ENCODE measurements around the gene TTC21B. TPM values are rescaled to one million over a fixed set of nuclear protein-coding genes. Genes with fewer than 3 reads are reported as not detected.

The TTC21B gene
- polyA plus RNA-seq, 3 donors from 2014 or later: 4.3 to 8.8 (median 7.8) TPM

GRCh38 chr2:165953306-165953654, 296 bp downstream of the TTC21B start:
- DNase-seq: no peak
- H3K4me3 Mint-ChIP-seq: no peak overlapping the region
- peaks cover 0 to 6% of the 10 kb centered on the region in 2 donors for H3K4me1 Mint-ChIP-seq
- no peaks in the 10 kb centered on the region for H3K36me3 Mint-ChIP-seq
- H3K27ac Mint-ChIP-seq: no peak overlapping the region
- peaks cover 0 to 2% (median 0%) of the 10 kb centered on the region in 3 donors for H3K27me3 Mint-ChIP-seq (ENCODE audit: low read depth in 3 of 3)
- no peaks in the 10 kb centered on the region for H3K9me3 Mint-ChIP-seq

- H3K4me3 Mint-ChIP-seq: no peak overlapping the region
- peaks cover 0 to 3% (median 0%) of the 10 kb centered on the region in 3 donors for H3K36me3 Mint-ChIP-seq
- DNase-seq: peak in 1 of 3 donors; percentile 3
- peaks cover 0 to 6% of the 10 kb centered on the region in 2 donors for H3K4me1 Mint-ChIP-seq
- peaks cover 0 to 2% (median 0%) of the 10 kb centered on the region in 3 donors for H3K27me3 Mint-ChIP-seq (ENCODE audit: low read depth in 3 of 3)
- H3K27ac Mint-ChIP-seq: no peak overlapping the region
- no peaks in the 10 kb centered on the region for H3K9me3 Mint-ChIP-seq
These were observed 800 bp downstream of the TTC21B start for GRCh38 chr2:165952741-165953211.

- no peak overlapping the region for H3K27ac Mint-ChIP-seq
- H3K27me3 Mint-ChIP-seq (ENCODE audit: low read depth in 3 of 3): peaks cover 0 to 2% (median 0%) of the 10 kb centered on the region in 3 donors
- no peak overlapping the region for H3K4me3 Mint-ChIP-seq
- H3K36me3 Mint-ChIP-seq: peaks cover 0 to 3% (median 0%) of the 10 kb centered on the region in 3 donors
- DNase-seq: no peak
- H3K9me3 Mint-ChIP-seq: no peaks in the 10 kb centered on the region
- peaks cover 0 to 6% of the 10 kb centered on the region in 2 donors for H3K4me1 Mint-ChIP-seq
These were observed 1.5 kb downstream of the TTC21B start for GRCh38 chr2:165952085-165952484.

GRCh38 chr2:165950438-165950837, 3.1 kb downstream of the TTC21B start:
- H3K4me1 Mint-ChIP-seq: peaks cover 0 to 6% of the 10 kb centered on the region in 2 donors
- H3K36me3 Mint-ChIP-seq: peaks cover 0 to 3% (median 0%) of the 10 kb centered on the region in 3 donors
- no peak overlapping the region for H3K4me3 Mint-ChIP-seq
- no peak for DNase-seq
- no peak overlapping the region for H3K27ac Mint-ChIP-seq
- no peaks in the 10 kb centered on the region for H3K9me3 Mint-ChIP-seq
- H3K27me3 Mint-ChIP-seq (ENCODE audit: low read depth in 3 of 3): peaks cover 0 to 2% (median 0%) of the 10 kb centered on the region in 3 donors

- H3K4me1 Mint-ChIP-seq: peaks cover 6 to 11% of the 10 kb centered on the region in 2 donors
- H3K36me3 Mint-ChIP-seq: peaks cover 24 to 55% (median 31%) of the 10 kb centered on the region in 3 donors
- no peaks in the 10 kb centered on the region for H3K9me3 Mint-ChIP-seq
- H3K4me3 Mint-ChIP-seq: no peak overlapping the region
- H3K27ac Mint-ChIP-seq: no peak overlapping the region
- no peaks in the 10 kb centered on the region for H3K27me3 Mint-ChIP-seq (ENCODE audit: low read depth in 3 of 3)
- no peak for DNase-seq
These were observed 11.7 kb downstream of the TTC21B start for GRCh38 chr2:165941827-165942226.

- Mint-ChIP-seq H3K4me3 (no peak overlapping the region), H3K27me3 (ENCODE audit: low read depth in 3 of 3) (no peaks in the 10 kb centered on the region), H3K9me3 (no peaks in the 10 kb centered on the region), H3K36me3 (peaks cover 27 to 58% (median 31%) of the 10 kb centered on the region in 3 donors), H3K27ac (no peak overlapping the region), H3K4me1 (peaks cover 4 to 12% of the 10 kb centered on the region in 2 donors)
- DNase-seq: no peak
These were observed 15.3 kb downstream of the TTC21B start for GRCh38 chr2:165938237-165938636.

- Mint-ChIP-seq H3K4me1 (peaks cover 2 to 12% of the 10 kb centered on the region in 2 donors), H3K27ac (no peak overlapping the region), H3K9me3 (no peaks in the 10 kb centered on the region), H3K4me3 (no peak overlapping the region), H3K36me3 (peaks cover 10 to 48% (median 26%) of the 10 kb centered on the region in 3 donors), H3K27me3 (ENCODE audit: low read depth in 3 of 3) (peaks cover 0 to 2% (median 0%) of the 10 kb centered on the region in 3 donors)
- no peak for DNase-seq
These were observed 20.2 kb downstream of the TTC21B start for GRCh38 chr2:165933211-165933910.

GRCh38 chr2:165927774-165928173, 25.8 kb downstream of the TTC21B start:
- peaks cover 18 to 34% (median 26%) of the 10 kb centered on the region in 3 donors for H3K36me3 Mint-ChIP-seq
- no peak overlapping the region for H3K4me3 Mint-ChIP-seq
- no peak overlapping the region for H3K27ac Mint-ChIP-seq

GRCh38 chr2:165927353-165927752, 26.2 kb downstream of the TTC21B start:
- Mint-ChIP-seq H3K4me3 (no peak overlapping the region), H3K27me3 (ENCODE audit: low read depth in 3 of 3) (peaks cover 0 to 2% (median 0%) of the 10 kb centered on the region in 3 donors), H3K9me3 (no peaks in the 10 kb centered on the region), H3K36me3 (peaks cover 20 to 34% (median 26%) of the 10 kb centered on the region in 3 donors), H3K27ac (no peak overlapping the region), H3K4me1 (no peaks in the 10 kb centered on the region)
- no peak for DNase-seq

More at GRCh38 chr2:165927774-165928173, 25.8 kb downstream of the TTC21B start:
- no peaks in the 10 kb centered on the region for H3K4me1 Mint-ChIP-seq
- H3K9me3 Mint-ChIP-seq: no peaks in the 10 kb centered on the region
- peaks cover 0 to 2% (median 0%) of the 10 kb centered on the region in 3 donors for H3K27me3 Mint-ChIP-seq (ENCODE audit: low read depth in 3 of 3)
- DNase-seq: no peak

- Mint-ChIP-seq H3K4me3 (no peak overlapping the region), H3K9me3 (peaks cover 0 to 1% (median 0%) of the 10 kb centered on the region in 6 donors), H3K4me1 (no peaks in the 10 kb centered on the region), H3K36me3 (peaks cover 15 to 24% (median 20%) of the 10 kb centered on the region in 3 donors), H3K27me3 (ENCODE audit: low read depth in 3 of 3) (no peaks in the 10 kb centered on the region), H3K27ac (no peak overlapping the region)
- no peak for DNase-seq
These were observed 28.6 kb downstream of the TTC21B start for GRCh38 chr2:165924946-165925345.

GRCh38 chr2:165920748-165921147, 32.8 kb downstream of the TTC21B start:
- Mint-ChIP-seq H3K4me1 (no peaks in the 10 kb centered on the region), H3K27ac (no peak overlapping the region)
- DNase-seq: no peak

GRCh38 chr2:165913636-165914035, 39.9 kb downstream of the TTC21B start:
- Mint-ChIP-seq H3K27me3 (ENCODE audit: low read depth in 3 of 3) (no peaks in the 10 kb centered on the region), H3K9me3 (no peaks in the 10 kb centered on the region), H3K27ac (no peak overlapping the region), H3K4me1 (no peaks in the 10 kb centered on the region), H3K36me3 (peaks cover 25 to 45% (median 37%) of the 10 kb centered on the region in 3 donors), H3K4me3 (no peak overlapping the region)
- DNase-seq: no peak

More at GRCh38 chr2:165920748-165921147, 32.8 kb downstream of the TTC21B start:
- peaks cover 0 to 1% (median 0%) of the 10 kb centered on the region in 6 donors for H3K9me3 Mint-ChIP-seq
- no peak overlapping the region for H3K4me3 Mint-ChIP-seq
- H3K27me3 Mint-ChIP-seq (ENCODE audit: low read depth in 3 of 3): no peaks in the 10 kb centered on the region
- peaks cover 12 to 34% (median 18%) of the 10 kb centered on the region in 3 donors for H3K36me3 Mint-ChIP-seq

- no peak overlapping the region for H3K27ac Mint-ChIP-seq
- peaks cover 19 to 39% (median 38%) of the 10 kb centered on the region in 3 donors for H3K36me3 Mint-ChIP-seq
- no peak overlapping the region for H3K4me3 Mint-ChIP-seq
These were observed 41.6 kb downstream of the TTC21B start for GRCh38 chr2:165911981-165912380.

GRCh38 chr2:165911231-165911630, 42.3 kb downstream of the TTC21B start:
- Mint-ChIP-seq H3K4me1 (no peaks in the 10 kb centered on the region), H3K27ac (peak overlapping the region in 1 of 6 donors; percentile 24), H3K36me3 (peaks cover 19 to 35% (median 33%) of the 10 kb centered on the region in 3 donors), H3K27me3 (ENCODE audit: low read depth in 3 of 3) (no peaks in the 10 kb centered on the region), H3K4me3 (no peak overlapping the region), H3K9me3 (no peaks in the 10 kb centered on the region)
- DNase-seq: no peak

More at GRCh38 chr2:165911981-165912380, 41.6 kb downstream of the TTC21B start:
- Mint-ChIP-seq H3K9me3 (no peaks in the 10 kb centered on the region), H3K4me1 (no peaks in the 10 kb centered on the region), H3K27me3 (ENCODE audit: low read depth in 3 of 3) (no peaks in the 10 kb centered on the region)
- DNase-seq: no peak
